Right lung (tissue), 5 donors: ENCODE data around the gene SNX32. TPM values are rescaled to one million over a fixed set of nuclear protein-coding genes. Genes with fewer than 3 reads are reported as not detected.
"Not testable (repeated sequence)": the region's sequence is repeated elsewhere in the genome, so short reads cannot be mapped to it uniquely, and the experiment has no call there.

Experiments
- DNase-seq, 2 donors: peaks; one replicate each; pipeline ENCODE4 v3.0.0-alpha.2; 2013
- polyA plus RNA-seq, 5 donors: library from polyadenylated mRNA; unstranded; fragments of 120-200 nt; gene quantifications; one replicate each; pipeline versions ENCODE4 v1.2.1 to v1.2.3, GENCODE V29; 2013; ENCODE audit warnings: inconsistent platforms in 1 of 5, low replicate concordance in 1 of 5; ENCODE audit not compliant: insufficient read length in 5 of 5, insufficient read depth in 1 of 5

The SNX32 gene
- polyA plus RNA-seq, 5 donors = 1.6 to 5.2 (median 3.1) TPM

DNA sequence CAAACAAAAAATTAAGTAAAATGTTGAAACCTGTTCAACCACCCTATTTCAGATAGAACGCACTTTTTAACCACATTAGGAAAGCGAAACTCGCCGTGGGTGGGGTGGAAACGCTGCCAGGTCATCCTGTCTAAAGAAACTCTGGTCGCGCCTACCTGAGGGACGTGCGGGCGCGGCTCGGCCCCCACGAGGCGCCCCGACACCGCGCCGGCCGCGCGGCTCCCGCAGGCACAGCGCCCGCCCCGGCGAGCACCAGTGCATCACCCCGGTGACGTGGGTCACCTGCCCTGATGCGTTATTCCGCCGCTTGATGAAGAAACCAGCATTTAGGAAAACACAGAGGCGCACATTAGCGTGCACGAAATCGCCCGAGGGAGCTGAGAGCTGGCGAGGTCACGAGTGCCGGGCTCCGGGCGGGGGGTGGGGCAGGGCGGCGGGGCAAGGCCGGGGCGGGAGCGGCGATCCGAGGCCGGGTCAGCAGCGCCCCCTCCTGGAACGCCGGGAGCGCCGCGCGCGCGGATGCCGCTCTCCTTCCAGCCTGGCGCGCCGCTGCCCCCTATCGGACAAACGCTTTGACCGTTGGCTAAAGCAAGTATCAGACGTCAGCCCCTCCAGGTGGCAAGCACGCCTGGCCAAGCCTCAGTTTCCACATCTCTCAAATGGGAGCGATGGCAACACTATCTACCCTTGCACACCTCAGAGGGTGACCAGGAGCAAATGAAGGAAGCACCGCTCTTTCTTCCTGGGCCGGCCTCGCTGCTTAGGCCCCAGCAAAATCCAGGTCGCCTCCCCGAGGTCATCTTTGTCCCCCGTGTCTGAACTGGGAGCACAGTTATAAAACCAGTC, 15.7 kb upstream of the SNX32 start:
- peak; percentile 81 to 90 for DNase-seq

DNA sequence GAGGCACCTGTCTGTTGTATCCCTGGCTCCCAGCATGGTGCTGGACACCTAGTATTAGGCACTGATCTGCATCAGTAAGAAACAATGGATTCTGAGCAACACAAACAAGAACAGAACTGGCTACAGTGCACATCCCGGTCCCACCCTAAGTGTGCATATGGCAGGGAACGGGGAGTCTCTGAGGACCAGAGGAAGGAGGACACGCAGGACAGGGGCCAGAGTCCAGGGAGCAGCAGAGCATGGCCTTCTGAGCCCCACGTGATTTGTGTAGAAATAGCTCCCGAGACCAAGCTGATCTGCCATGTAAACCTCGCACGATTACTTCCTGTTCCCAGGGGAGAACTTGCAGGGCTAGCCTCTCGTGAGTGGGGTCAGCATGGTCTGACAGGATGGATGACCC, 12.7 kb upstream of the SNX32 start:
- no peak for DNase-seq

DNA sequence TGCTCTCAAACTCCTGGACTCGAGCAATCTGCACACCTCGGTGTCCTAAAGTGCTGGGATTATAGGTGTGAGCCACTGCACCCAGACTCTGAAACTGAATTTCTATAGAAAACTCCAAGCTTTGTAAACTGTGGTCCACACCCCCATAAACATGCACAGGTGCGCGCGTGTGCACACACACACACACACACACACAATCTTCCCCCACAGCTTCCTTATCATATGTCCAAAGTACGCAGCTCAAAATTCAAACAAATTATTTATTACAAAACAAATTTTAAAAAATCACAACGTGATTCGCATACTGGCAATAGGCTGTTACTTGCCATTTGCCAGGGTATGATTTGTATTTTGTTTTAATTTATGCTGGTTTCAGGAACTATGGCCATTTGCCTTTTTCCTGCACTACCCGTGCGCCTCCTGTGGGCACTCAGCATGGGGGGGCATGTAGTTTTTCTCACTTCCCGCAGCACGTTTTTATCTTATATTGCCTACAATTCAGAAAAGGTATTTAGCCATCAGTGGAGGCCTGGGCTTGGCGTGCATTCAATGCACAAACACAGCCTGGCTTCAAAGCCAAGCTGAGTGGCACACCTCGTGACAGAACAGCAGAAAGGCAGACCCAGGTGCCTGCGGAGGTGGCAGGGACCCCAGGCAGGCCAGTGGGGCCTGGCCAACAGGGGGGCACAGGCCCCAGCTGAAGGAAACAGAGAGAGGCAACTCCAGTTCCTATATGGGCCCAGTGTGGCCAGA, 10.8 kb upstream of the SNX32 start:
- DNase-seq = peak; percentile 25 to 29

DNA sequence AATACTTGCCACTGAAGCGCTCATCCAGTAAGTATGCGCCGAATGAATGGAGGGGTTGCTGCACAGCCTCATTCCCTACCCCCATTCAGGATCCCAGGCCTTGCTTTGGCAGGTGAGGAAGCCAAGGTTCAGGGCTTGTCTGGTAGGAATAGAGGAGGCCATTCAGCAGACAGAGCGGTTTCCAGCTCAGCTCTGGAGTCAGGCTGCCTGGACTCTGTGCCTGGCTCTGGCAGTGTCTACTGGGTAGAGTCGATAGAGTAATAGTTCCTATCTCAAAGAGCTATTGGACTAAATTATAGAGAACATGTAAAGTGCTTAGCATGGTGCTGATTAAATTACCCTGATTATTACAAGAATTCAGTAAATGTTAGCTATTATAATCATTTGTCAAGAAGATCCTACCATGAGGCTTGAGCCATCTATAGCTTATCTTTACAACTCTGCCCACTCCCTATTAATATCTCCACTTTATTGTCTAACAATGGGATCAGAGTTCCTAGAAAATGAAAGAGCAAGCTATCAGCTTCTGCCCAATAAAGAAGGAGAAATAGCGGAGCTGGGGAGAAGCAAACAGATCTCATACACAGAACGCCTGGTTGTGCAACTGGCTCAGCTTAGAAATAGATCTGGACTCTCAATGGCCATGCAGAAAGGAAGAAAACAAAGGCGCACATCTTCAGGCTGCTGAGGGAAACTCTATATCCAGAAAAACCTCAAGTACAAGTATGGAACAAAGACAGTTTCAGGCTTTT, 6.6 kb upstream of the SNX32 start:
- no peak for DNase-seq

DNA sequence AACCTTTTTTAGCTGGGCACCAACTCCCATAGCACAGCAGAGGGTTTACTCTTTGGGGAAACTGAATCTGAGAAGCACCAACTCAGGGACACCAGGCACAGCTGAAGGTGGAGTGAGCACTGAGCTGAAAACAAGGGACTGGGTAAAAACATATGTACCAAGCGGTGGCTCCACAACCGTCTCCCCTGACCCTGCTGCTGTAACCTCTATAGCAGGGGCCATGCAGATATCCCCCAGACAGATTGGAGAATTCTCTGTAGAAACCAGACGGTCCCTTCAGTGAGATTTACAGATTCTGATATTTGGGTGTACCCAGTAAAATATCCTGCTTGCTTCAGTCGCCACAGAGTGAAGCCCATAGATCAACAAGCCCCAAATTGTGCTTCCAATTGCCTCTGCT, 4.3 kb upstream of the SNX32 start:
- no peak for DNase-seq

DNA sequence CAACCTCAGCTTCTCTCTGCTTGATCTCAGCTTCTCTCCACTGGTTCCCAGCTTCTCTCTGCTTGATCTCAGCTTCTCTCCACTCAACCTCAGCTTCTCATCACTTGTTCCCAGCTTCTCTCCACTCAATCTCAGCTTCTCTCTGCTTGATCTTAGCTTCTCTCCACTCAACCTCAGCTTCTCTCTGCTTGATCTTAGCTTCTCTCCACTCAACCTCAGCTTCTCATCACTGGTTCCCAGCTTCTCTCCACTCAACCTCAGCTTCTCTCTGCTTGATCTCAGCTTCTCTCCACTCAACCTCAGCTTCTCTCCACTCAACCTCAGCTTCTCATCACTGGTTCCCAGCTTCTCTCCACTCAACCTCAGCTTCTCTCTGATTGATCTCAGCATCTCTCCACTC, 1.5 kb upstream of the SNX32 start:
- not testable (repeated sequence) for DNase-seq

DNA sequence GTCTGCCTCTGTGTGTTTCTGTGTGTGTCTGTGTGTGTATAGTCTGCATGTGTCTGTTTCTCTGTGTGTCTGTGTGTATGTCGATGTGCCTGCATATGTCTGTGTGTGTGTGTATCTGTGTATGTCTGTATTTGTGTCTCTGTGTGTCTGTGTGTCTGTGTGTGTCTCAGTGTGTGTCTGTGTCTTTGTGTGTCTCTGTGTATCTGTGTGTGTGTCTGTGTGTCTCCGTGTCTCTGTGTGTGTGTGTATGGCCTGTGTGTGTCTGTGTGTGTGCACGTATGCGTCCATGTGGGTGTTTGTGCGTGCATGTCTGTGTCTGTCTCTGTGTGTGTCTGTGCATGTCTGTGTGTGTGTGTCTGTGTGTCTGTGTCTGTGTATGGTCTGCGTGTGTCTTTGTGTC, 439 bp downstream of the SNX32 start:
- DNase-seq = no peak

DNA sequence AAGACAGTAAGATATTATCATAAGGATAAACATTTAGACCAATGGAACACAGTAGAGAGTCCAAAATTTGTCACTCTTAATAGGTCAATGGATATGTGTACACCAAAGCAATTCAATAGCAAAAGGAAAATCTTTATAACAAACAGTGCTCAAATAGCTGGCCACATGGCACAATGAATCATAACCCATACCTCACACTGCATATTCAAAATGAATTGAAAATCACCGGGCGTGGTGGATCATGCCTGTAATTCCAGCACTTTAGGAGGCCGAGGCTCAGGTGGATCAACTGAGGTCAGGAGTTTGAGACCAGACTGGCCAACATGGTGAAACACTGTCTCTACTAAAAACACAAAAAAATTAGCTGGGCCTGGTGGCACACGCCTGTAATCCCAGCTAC, 8.4 kb downstream of the SNX32 start:
- no peak for DNase-seq

DNA sequence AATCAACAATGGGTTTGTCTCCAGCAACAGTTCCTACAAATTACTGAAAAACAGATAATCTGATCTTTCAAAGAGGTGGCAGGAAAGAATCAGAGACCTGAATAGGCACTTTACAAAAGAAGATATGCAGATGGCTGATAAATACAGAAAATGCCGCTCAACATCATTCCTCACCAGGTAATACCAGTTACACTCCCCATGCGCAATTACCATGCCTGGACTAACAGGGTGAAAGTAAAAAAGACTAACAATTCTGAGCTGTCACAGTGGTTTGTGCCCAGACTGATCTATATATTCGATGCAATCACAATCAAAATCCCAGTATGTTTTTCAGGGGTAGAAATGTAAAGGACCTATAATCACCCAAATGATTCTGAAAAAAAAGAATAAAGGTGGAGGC, 10.0 kb downstream of the SNX32 start:
- DNase-seq = no peak

DNA sequence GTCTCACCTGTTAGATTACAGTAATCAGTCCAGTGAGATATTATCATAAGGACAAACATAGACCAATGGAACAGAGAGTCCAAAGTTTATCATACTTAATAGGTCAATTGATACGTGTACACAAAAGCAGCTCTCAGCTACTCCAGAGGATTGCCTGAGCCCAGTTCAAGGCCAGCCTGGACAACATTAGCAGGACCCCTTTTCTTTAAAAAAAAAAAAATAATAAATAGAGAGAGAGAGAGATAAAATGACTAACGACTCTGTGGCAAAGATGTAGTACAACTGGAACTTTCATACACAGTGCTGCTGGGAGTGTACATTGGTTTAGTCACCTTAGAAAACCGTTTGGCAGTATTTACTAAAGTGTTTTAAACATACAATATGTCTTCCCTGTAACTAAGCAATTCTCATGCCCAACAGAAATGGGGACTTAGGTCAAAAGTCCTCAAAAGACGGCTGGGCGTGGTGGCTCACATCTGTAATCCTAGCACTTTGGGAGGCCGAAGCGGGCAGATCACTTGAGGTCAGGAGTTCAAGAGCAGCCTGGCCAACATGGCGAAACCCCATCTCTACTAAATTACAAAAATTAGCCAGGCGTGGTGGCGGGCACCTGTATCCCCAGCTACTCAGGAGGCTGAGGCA, 10.6 kb downstream of the SNX32 start:
- no peak for DNase-seq

DNA sequence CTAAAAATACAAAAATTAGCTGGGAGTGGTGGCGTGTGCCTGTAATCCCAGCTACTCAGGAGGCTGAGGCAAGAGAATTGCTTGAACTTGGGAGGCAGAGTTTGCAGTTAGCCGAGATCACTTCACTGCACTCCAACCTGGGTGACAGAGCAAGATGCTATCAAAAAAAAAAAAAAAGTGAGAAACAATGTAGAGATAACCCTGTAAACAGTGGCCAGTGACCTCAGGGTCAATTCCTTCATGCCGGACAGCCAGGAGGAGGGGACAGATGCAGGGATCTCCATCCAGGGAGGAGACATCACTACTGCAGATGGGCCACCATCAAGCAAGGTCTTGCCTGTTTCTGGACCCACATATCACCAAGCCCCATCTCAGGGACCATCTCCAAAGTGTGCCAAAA, 14.0 kb downstream of the SNX32 start:
- DNase-seq = no peak

DNA sequence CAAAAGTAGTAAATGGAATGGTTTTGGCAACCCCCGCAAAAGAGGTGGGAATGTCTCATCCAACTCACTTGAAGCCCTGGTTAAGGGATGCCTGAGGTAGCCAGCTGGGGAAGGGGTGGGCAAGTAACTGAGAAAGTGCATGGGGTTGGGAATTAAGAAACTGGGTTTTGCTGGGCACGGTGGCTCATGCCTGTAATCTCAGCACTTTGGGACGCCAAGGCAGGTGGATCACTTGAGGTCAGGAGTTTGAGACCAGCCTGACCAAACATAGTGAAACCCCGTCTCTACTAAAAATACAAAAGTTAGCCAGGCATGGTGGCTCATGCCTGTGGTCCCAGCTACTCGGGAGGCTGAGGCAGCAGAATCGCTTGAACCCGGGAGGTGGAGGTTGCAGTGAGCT, 14.9 kb downstream of the SNX32 start:
- not testable (repeated sequence) for DNase-seq

DNA sequence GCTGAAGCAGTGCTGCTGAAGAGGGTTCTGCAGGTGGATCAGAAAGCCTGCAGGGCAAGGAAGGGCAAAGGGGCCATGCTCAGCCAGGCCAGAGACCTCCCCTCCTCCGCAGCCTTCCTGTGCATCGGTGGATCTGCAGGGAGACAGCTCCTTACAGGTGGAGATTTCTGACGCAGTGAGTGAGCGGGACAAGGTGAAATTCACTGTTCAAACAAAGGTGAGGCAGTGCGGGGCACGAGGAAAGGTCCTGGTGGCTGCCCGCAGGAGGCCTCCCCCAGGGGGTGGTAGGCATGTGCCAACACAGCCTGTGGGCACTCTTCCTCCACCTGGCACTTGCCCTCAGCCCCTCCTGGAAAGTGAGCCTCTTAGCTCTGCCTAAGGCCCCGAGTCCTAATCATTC, 15.6 kb downstream of the SNX32 start:
- no peak for DNase-seq

DNA sequence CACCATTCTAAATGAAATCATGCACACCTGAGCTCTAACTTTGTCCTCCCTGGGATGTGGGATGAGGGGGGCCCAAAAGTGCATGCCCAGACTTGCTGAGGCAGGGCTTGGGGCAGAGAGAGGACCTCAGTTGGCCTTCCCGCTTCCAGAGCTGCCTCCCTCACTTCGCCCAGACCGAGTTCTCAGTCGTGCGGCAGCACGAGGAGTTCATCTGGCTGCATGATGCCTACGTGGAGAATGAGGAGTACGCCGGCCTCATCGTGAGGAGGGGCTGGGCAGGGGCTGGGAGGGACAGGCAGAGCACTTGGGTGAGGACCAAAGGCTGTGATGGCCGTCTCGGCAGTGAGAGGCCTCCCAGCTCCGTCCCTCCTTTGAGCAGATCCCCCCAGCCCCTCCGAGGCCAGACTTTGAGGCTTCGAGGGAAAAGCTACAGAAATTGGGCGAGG, 16.0 kb downstream of the SNX32 start:
- no peak for DNase-seq

DNA sequence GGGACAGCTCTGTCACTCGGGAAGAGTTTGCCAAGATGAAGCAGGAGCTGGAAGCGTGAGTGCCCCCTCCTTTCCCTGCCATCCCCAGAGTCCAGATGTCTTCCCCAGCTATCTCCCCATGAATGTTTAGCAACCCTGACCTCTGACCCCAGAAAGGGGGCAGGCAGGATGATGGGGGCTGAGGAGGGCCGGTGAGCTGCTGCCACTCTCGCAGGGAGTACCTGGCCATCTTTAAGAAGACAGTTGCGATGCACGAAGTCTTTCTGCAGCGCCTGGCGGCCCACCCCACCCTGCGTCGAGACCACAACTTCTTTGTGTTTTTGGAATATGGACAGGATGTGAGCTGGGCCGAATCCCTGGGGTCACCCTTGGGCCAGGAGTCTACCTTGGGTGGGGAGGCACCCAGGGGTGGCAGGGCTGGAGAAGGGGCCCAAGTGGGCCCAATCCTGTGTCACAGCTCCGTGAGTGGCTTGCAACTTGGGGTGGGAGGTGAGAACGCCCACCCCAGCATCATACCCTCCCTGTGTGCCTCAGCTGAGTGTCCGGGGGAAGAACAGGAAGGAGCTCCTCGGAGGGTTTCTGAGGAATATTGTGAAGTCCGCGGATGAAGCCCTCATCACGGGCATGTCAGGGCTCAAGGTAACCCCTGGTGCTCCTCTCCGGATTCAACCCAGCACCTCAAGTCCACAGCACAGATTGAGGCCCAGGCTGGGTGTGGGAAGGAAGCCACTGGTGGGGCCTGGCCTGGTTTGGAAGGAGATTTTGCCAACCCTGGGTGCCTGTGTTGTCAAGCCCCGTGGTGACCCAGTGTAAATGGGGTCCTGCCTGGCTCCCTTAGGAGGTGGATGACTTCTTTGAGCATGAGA, 16.7 kb downstream of the SNX32 start:
- DNase-seq = no peak

DNA sequence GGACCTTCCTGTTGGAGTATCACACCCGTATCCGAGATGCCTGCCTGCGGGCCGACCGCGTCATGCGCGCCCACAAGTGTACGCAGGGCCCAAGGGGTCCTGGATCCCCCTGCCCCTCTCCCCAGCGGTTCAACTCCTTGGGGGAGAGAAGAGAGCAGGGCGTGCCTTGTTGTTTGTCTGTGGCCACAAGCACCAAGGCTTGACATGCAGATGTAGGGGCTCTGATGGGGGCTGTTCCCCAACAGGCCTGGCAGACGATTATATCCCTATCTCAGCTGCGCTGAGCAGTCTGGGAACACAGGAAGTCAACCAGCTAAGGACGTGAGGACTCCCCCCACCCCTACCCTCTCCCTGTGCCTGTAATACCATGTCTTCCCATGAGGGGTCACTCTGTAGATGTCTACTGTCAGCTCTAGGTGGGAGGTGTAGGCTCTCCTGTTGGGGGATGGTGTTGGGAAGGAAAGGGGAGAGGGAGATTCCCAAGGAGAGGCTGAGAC, 17.4 kb downstream of the SNX32 start:
- no peak for DNase-seq

DNA sequence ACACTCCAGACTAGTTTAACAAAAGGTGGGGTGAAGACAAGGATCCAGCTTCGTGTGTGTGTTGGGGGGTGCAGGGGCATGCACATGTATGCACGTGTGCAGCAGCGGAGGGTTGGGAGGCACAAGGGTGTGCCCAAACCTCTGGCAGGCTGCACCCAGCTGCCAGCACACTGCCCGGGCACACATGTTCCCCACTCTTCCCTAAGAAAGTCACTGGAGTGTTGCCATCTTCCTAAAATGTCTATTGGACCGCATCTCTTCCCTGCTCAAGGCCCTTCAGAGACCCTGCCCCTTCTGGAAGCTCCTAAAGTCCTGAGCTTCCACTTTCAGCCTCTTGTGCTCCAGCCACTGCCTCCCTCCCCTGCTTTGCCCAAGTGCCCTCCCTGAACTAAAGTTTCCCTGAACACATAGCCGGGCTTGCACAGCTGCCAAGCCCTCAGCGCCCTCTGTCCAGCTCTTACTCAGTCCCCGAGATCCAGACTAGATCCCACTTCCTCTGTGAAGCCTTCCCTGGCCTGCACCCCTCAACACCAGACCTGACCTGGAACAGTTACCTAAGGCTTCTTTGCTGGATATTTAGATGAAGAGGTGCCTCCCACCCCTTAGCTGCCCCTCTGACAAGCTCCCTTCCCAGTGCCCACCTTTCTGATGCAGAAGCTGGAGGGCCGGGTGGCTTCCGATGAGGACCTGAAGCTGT, 18.2 kb downstream of the SNX32 start:
- DNase-seq = no peak

DNA sequence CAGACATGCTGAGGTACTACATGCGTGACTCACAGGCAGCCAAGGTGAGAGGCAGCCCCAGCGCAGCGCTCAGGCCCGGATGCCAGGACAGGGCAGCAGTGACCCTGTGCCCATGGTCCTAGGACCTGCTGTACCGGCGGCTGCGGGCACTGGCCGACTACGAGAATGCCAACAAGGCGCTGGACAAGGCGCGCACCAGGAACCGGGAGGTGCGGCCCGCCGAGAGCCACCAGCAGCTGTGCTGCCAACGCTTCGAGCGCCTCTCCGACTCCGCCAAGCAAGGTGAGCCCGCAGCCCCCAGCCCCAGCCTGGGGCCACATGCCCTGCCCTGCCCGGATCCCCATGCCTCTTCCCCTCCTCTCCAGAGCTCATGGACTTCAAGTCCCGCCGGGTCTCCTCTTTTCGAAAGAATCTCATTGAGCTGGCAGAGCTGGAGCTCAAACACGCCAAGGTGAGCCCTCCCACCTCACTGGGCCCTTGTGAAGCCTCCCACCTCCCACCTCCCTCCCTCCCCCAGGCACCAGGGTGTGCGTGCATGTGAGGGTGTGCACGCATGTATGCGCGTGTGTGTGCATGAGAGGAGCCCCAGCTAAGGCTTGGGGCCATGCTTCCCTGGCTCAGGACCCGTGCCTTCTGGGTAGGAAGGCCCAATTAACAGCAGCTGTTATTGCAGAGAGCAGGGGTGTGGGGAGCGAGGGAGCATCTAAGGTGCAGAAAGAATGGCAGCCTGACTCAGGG, 18.9 kb downstream of the SNX32 start:
- DNase-seq = no peak

DNA sequence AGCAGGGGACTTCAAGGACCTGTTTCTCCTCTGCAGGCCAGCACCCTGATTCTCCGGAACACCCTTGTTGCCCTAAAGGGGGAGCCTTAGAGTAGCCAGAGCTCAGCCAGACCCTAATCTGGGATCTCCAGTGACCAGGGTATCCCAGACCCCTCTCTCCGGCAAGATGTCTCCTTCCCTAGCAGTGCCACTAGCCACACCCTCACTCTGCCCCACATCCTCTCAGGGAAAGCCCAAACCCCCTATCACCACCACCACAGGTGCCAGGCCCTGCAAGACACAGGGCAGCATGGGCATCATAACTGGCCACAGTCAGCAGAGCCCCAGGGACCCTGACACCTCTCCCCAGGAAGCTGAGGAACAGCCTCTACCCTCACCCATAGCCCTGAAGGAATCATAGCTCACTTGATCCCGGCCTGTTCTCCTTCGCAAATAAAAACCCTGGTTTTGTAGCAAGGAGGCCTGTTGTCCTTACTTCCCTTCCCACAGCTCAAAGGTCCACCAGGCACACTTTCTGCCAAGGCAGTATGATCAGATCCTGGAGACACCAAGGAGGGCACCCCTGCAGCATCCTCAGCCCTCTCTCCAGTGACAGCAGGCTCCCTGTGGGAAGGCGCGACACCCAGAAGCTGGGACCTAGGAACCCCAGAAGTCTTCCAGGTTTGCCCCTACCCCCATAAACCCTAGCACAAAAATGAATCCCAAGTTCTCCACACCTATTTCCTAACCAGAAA, 19.6 kb downstream of the SNX32 start:
- no peak for DNase-seq
